ENCODE measurements around the gene TUT1. TPM values are rescaled to one million over a fixed set of nuclear protein-coding genes. Genes with fewer than 3 reads are reported as not detected.
A peak's percentile ranks its signal among the peaks of the same experiment; 100 is the strongest.

TUT1 gene
- total and polyA plus RNA-seq, 2 experiments from 2014 or later, result 12.8 to 22.2 TPM

DNA sequence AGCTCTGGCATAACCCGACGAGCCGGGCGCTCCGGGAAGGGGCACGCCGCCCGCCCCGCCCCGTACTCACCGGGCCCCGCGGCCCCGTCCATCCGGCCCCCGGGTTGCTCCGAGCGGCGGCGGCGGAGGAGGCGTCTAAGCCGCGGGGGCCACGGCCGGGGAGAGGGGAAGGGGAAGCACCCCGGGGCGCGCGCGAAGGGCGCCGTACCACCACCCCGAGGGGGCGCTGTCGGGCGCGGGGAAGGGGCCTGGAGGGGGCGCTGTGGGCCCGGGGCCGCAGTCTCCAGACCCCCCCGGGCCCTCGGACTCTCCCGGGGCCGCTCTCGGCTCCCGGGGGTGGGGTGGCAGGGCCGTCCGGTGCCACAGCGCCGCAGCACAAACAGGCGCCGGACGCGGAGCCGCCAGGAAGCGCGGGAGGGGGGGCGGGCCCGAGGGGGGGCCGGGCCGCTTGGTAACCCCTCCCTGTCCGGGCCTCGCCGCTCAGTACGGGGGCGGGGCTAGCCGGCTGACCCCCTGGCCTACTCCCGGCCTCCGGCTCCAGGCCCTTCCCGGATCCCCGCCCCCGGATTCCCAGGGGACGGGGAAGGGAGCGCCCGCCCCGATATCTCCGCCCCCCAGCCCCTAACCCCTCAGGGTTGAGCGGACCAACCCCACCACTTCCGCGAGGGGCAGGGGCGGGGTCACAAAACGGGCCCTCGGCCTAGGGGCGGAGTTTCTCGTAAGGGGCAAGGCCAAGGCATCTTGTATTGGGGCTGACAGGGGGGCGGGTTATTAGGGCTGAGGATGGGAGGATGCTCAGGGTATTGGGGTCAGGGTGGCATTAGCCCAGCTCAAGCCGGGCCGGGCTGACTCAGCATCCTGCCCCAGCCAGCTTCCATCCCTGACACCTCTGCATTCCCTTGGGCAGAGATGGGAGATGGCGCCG, 21.3 kb upstream of the TUT1 start, which contains the start of the genes EML3 and ROM1:
Gene EML3, minus strand, starts transcription at position 410 of the 925 bp plus-strand sequence. Its CDS starts 318 bp downstream, at position 92.
Gene ROM1, plus strand, starts transcription at position 892 of the 925 bp plus-strand sequence. Its CDS starts 25 bp downstream, at position 917.
- Mint-ChIP-seq H3K27ac (peak within 1 kb of the TSS; percentile 81), H3K9me3 (peaks cover 4% of the 10 kb centered on the region; the same call in 2 of the 3 replicates), H3K27me3 (ENCODE audit: insufficient read depth, low read depth, poor library complexity) (peaks cover 26% of the 10 kb centered on the region), H3K4me3 (peak within 1 kb of the TSS; percentile 85), H3K36me3 (ENCODE audit: low read depth) (peaks cover 12% of the 10 kb centered on the region), H3K4me1 (peaks cover 37% of the 10 kb centered on the region)
- H3F3A ChIP-seq (replicated peaks; ENCODE audit: low read depth), result peaks cover 18% of the 10 kb centered on the region
- peaks cover 8% of the 10 kb centered on the region; the same call in 1 of the 2 replicates for H3K4me1 ChIP-seq (ENCODE audit: insufficient read depth)
- H3K4me2 ChIP-seq, result peak within 1 kb of the TSS; percentile 96
- no peaks in the 10 kb centered on the region for H3K36me3 ChIP-seq (ENCODE audit: insufficient read depth)
- no peaks in the 10 kb centered on the region for H3K9me2 ChIP-seq (ENCODE audit: insufficient read depth)
- peak; percentile 87 for ATAC-seq
- peak; percentile 97 for DNase-seq (ENCODE audit: low spot score)
- TF ChIP-seq, protein P1, sequence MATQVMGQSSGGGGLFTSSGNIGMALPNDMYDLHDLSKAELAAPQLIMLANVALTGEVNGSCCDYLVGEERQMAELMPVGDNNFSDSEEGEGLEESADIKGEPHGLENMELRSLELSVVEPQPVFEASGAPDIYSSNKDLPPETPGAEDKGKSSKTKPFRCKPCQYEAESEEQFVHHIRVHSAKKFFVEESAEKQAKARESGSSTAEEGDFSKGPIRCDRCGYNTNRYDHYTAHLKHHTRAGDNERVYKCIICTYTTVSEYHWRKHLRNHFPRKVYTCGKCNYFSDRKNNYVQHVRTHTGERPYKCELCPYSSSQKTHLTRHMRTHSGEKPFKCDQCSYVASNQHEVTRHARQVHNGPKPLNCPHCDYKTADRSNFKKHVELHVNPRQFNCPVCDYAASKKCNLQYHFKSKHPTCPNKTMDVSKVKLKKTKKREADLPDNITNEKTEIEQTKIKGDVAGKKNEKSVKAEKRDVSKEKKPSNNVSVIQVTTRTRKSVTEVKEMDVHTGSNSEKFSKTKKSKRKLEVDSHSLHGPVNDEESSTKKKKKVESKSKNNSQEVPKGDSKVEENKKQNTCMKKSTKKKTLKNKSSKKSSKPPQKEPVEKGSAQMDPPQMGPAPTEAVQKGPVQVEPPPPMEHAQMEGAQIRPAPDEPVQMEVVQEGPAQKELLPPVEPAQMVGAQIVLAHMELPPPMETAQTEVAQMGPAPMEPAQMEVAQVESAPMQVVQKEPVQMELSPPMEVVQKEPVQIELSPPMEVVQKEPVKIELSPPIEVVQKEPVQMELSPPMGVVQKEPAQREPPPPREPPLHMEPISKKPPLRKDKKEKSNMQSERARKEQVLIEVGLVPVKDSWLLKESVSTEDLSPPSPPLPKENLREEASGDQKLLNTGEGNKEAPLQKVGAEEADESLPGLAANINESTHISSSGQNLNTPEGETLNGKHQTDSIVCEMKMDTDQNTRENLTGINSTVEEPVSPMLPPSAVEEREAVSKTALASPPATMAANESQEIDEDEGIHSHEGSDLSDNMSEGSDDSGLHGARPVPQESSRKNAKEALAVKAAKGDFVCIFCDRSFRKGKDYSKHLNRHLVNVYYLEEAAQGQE (IDR thresholded peaks at IDR 0.05; ENCODE audit: unreplicated experiment), result no peak
- TF ChIP-seq EZH2phosphoT487 (IDR thresholded peaks at IDR 0.05; ENCODE audit: unreplicated experiment) (no peak), ZNF331 (CRISPR knock-in tag; IDR thresholded peaks at IDR 0.05; ENCODE audit: low read depth) (no peak), ZNF114 (CRISPR knock-in tag; IDR thresholded peaks at IDR 0.05) (no peak), STAT1 (IDR thresholded peaks at IDR 0.05; ENCODE audit: unreplicated experiment) (no peak), JUNB (IDR thresholded peaks at IDR 0.05; ENCODE audit: unreplicated experiment) (no peak), POLR2AphosphoS5 (IDR thresholded peaks at IDR 0.05; ENCODE audit: low read depth) (peak; percentile 27; the same call in 1 of the 2 replicates), EZH2 (IDR thresholded peaks at IDR 0.05; ENCODE audit: low read depth, unreplicated experiment) (no peak), NANOG (IDR thresholded peaks at IDR 0.05; ENCODE audit: borderline replicate concordance) (no peak), CREB1 (CRISPR knock-in tag; IDR thresholded peaks at IDR 0.05; ENCODE audit: low read depth) (0 out of 2 replicates have a peak, but pooled peaks have one; percentile 38)
- TF ChIP-seq, protein P2, sequence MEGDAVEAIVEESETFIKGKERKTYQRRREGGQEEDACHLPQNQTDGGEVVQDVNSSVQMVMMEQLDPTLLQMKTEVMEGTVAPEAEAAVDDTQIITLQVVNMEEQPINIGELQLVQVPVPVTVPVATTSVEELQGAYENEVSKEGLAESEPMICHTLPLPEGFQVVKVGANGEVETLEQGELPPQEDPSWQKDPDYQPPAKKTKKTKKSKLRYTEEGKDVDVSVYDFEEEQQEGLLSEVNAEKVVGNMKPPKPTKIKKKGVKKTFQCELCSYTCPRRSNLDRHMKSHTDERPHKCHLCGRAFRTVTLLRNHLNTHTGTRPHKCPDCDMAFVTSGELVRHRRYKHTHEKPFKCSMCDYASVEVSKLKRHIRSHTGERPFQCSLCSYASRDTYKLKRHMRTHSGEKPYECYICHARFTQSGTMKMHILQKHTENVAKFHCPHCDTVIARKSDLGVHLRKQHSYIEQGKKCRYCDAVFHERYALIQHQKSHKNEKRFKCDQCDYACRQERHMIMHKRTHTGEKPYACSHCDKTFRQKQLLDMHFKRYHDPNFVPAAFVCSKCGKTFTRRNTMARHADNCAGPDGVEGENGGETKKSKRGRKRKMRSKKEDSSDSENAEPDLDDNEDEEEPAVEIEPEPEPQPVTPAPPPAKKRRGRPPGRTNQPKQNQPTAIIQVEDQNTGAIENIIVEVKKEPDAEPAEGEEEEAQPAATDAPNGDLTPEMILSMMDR (conservative IDR thresholded peaks at IDR 0.05; ENCODE audit: low read depth in 2 of 2), result peak; percentile 67 to 91
- TF ChIP-seq, protein P3, sequence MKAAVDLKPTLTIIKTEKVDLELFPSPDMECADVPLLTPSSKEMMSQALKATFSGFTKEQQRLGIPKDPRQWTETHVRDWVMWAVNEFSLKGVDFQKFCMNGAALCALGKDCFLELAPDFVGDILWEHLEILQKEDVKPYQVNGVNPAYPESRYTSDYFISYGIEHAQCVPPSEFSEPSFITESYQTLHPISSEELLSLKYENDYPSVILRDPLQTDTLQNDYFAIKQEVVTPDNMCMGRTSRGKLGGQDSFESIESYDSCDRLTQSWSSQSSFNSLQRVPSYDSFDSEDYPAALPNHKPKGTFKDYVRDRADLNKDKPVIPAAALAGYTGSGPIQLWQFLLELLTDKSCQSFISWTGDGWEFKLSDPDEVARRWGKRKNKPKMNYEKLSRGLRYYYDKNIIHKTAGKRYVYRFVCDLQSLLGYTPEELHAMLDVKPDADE (IDR thresholded peaks at IDR 0.05), result no peak
- TF ChIP-seq, protein P4, sequence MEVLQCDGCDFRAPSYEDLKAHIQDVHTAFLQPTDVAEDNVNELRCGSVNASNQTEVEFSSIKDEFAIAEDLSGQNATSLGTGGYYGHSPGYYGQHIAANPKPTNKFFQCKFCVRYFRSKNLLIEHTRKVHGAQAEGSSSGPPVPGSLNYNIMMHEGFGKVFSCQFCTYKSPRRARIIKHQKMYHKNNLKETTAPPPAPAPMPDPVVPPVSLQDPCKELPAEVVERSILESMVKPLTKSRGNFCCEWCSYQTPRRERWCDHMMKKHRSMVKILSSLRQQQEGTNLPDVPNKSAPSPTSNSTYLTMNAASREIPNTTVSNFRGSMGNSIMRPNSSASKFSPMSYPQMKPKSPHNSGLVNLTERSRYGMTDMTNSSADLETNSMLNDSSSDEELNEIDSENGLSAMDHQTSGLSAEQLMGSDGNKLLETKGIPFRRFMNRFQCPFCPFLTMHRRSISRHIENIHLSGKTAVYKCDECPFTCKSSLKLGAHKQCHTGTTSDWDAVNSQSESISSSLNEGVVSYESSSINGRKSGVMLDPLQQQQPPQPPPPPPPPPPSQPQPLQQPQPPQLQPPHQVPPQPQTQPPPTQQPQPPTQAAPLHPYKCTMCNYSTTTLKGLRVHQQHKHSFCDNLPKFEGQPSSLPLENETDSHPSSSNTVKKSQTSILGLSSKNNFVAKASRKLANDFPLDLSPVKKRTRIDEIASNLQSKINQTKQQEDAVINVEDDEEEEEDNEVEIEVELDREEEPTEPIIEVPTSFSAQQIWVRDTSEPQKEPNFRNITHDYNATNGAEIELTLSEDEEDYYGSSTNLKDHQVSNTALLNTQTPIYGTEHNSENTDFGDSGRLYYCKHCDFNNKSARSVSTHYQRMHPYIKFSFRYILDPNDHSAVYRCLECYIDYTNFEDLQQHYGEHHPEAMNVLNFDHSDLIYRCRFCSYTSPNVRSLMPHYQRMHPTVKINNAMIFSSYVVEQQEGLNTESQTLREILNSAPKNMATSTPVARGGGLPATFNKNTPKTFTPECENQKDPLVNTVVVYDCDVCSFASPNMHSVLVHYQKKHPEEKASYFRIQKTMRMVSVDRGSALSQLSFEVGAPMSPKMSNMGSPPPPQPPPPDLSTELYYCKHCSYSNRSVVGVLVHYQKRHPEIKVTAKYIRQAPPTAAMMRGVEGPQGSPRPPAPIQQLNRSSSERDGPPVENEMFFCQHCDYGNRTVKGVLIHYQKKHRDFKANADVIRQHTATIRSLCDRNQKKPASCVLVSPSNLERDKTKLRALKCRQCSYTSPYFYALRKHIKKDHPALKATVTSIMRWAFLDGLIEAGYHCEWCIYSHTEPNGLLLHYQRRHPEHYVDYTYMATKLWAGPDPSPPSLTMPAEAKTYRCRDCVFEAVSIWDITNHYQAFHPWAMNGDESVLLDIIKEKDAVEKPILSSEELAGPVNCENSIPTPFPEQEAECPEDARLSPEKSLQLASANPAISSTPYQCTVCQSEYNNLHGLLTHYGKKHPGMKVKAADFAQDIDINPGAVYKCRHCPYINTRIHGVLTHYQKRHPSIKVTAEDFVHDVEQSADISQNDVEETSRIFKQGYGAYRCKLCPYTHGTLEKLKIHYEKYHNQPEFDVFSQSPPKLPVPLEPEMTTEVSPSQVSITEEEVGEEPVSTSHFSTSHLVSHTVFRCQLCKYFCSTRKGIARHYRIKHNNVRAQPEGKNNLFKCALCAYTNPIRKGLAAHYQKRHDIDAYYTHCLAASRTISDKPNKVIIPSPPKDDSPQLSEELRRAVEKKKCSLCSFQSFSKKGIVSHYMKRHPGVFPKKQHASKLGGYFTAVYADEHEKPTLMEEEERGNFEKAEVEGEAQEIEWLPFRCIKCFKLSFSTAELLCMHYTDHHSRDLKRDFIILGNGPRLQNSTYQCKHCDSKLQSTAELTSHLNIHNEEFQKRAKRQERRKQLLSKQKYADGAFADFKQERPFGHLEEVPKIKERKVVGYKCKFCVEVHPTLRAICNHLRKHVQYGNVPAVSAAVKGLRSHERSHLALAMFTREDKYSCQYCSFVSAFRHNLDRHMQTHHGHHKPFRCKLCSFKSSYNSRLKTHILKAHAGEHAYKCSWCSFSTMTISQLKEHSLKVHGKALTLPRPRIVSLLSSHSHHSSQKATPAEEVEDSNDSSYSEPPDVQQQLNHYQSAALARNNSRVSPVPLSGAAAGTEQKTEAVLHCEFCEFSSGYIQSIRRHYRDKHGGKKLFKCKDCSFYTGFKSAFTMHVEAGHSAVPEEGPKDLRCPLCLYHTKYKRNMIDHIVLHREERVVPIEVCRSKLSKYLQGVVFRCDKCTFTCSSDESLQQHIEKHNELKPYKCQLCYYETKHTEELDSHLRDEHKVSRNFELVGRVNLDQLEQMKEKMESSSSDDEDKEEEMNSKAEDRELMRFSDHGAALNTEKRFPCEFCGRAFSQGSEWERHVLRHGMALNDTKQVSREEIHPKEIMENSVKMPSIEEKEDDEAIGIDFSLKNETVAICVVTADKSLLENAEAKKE (CRISPR knock-in tag; IDR thresholded peaks at IDR 0.05), result no peak
- H3K4me3 ChIP-seq, result peak within 1 kb of the TSS; percentile 83
- no peaks in the 10 kb centered on the region for H3K79me2 ChIP-seq (replicated peaks; ENCODE audit: insufficient read depth)
- H4K20me1 ChIP-seq (replicated peaks; ENCODE audit: insufficient read depth), result no peaks in the 10 kb centered on the region
- H2AFZ ChIP-seq, result peak within 1 kb of the TSS; percentile 98
- H3K27me3 ChIP-seq (ENCODE audit: insufficient read depth), result peaks cover 11% of the 10 kb centered on the region; the same call in 1 of the 2 replicates
- peak within 1 kb of the TSS; percentile 69; the same call in 1 of the 2 replicates for H3K27ac ChIP-seq (ENCODE audit: low read depth)

All from GM23338 (cell line).